HCT116 (cell line): ENCODE measurements around the gene TAL2. TPM values are rescaled to one million over a fixed set of nuclear protein-coding genes. Genes with fewer than 3 reads are reported as not detected.

ENCODE experiments used
- ATAC-seq: fragments of 200-7000 bp; cut with Tn5 transposase; 2 replicates; pipeline ENCODE4 v1.9.1; 2020; ENCODE audit warnings: mild to moderate bottlenecking, moderate library complexity
- BruUV-seq: library from RNA; stranded (reverse); fragments of 400-500 nt; replicated peaks from 2 replicates; lab custom pipeline; 2021; lab: Mats Ljungman, UMichigan
- CTCF ChIA-PET: fragments of 300-600 bp; sonication (Branson Sonifier 250); formaldehyde crosslinking; loops from one replicate; lab custom pipeline; 2021; ENCODE audit warnings: antibody characterized with exemption; lab: Charles Lee
- POLR2A ChIA-PET: fragments of 300-600, 350-600 bp; sonication (Branson Sonifier 250); formaldehyde crosslinking; loops from one replicate; lab custom pipeline; 2021; ENCODE audit warnings: antibody characterized with exemption; lab: Charles Lee
- RAD21 ChIA-PET, 2 experiments: fragments of 300-600 bp; sonication (Branson Sonifier 250); formaldehyde crosslinking; loops; one replicate each; lab custom pipeline; 2023; ENCODE audit warnings: low total read pairs in 2 of 2; ENCODE audit not compliant: uncharacterized antibody in 2 of 2, unreplicated experiment in 2 of 2, low non-redundant PET in 1 of 2; lab: Charles Lee
- DNase-seq: peaks from one replicate; pipeline ENCODE4 v3.0.0-alpha.2; 2010; ENCODE audit warnings: low read depth, low spot score
- H2AFZ ChIP-seq: fragments of 200-600 bp; shearing (Covaris generic), sonication (generic); 2 replicates; pipeline ENCODE4 v1.6.1; 2017; ENCODE audit warnings: low read depth, mixed run types, mixed read lengths, antibody characterized with exemption, low read length; ENCODE audit not compliant: poor library complexity, severe bottlenecking
- H3K27ac ChIP-seq: 2 replicates; pipeline ENCODE4 v1.5.1; 2012; ENCODE audit warnings: low read depth, low read length
- H3K27me3 ChIP-seq: fragments of 200-600 bp; sonication (generic); 2 replicates; pipeline ENCODE4 v1.6.1; 2016; ENCODE audit warnings: mixed run types, low read length, mixed read lengths; ENCODE audit not compliant: insufficient read depth
- H3K36me3 ChIP-seq, 2 experiments: fragments of 200-500 bp in 1 of 2; fragments of 200-600 bp in 1 of 2; sonication (Bioruptor generic) in 1 of 2; sonication (generic) in 1 of 2; 2 replicates each; pipeline versions ENCODE4 v1.5.1 to v1.6.1; 2014 to 2016; ENCODE audit warnings: low read length in 2 of 2, inconsistent platforms in 1 of 2, mixed read lengths in 1 of 2, mixed run types in 1 of 2; ENCODE audit not compliant: insufficient read depth in 2 of 2, control insufficient read depth in 1 of 2
- H3K4me1 ChIP-seq, 2 experiments: fragments of 200-600 bp in 1 of 2; sonication (generic) in 1 of 2; 2 replicates each; pipeline versions ENCODE4 v1.5.1 to v1.6.1; 2012 to 2017; ENCODE audit warnings: low read length in 2 of 2, inconsistent platforms in 1 of 2, mild to moderate bottlenecking in 1 of 2, mixed read lengths in 1 of 2, mixed run types in 1 of 2, moderate library complexity in 1 of 2; ENCODE audit not compliant: insufficient read depth in 2 of 2, control insufficient read depth in 1 of 2
- H3K4me2 ChIP-seq: fragments of 200-600 bp; sonication (generic); 2 replicates; pipeline ENCODE4 v1.6.1; 2017; ENCODE audit warnings: mixed run types, low read length, mixed read lengths
- H3K4me3 ChIP-seq, 2 experiments: fragments of 200-600 bp in 1 of 2; sonication (generic) in 1 of 2; replicated peaks in 1 of 2; 2 replicates each; pipeline ENCODE4 v1.5.1; 2011 to 2016; ENCODE audit warnings: low read length in 2 of 2, control low read depth in 1 of 2, low read depth in 1 of 2, mild to moderate bottlenecking in 1 of 2, mixed read lengths in 1 of 2, mixed run types in 1 of 2
- H3K79me2 ChIP-seq: fragments of 200-600 bp; sonication (generic); 2 replicates; pipeline ENCODE4 v1.6.1; 2017; ENCODE audit warnings: mild to moderate bottlenecking, mixed run types, low read length, moderate library complexity, mixed read lengths; ENCODE audit not compliant: insufficient read depth
- H3K9ac ChIP-seq: fragments of 200-600 bp; sonication (generic); 2 replicates; pipeline ENCODE4 v1.6.1; 2016; ENCODE audit warnings: low read length, mixed read lengths
- H3K9me2 ChIP-seq: fragments of 200-600 bp; sonication (generic), shearing (Covaris generic); 2 replicates; pipeline ENCODE4 v1.6.1; 2017; ENCODE audit warnings: mixed run types, mild to moderate bottlenecking, moderate library complexity; ENCODE audit not compliant: insufficient read depth
- H3K9me3 ChIP-seq, 2 experiments: fragments of 200-500 bp in 1 of 2; fragments of 200-600 bp in 1 of 2; sonication (Bioruptor generic) in 1 of 2; sonication (generic) in 1 of 2; 2 replicates each; pipeline ENCODE4 v1.6.1; 2014 to 2017; ENCODE audit warnings: low read length in 2 of 2, mixed read lengths in 2 of 2, inconsistent platforms in 1 of 2, low read depth in 1 of 2, mild to moderate bottlenecking in 1 of 2, mixed run types in 1 of 2, moderate library complexity in 1 of 2; ENCODE audit not compliant: control insufficient read depth in 1 of 2, insufficient read depth in 1 of 2
- H4K20me1 ChIP-seq: fragments of 200-600 bp; sonication (generic), shearing (Covaris generic); 2 replicates; pipeline ENCODE4 v1.6.1; 2017; ENCODE audit warnings: mixed run types, mild to moderate bottlenecking, moderate library complexity; ENCODE audit not compliant: insufficient read depth
- ATF3 ChIP-seq: IDR thresholded peaks from 2 replicates; pipeline ENCODE4 v1.6.1; 2012
- EGR1 ChIP-seq: IDR thresholded peaks from 2 replicates; pipeline ENCODE4 v1.6.1; 2012; ENCODE audit warnings: low read depth
- ELF1 ChIP-seq: IDR thresholded peaks from 2 replicates; pipeline ENCODE4 v1.6.1; 2012; ENCODE audit warnings: low read depth, borderline replicate concordance
- EZH2 ChIP-seq: fragments of 200-600 bp; sonication (generic); IDR thresholded peaks from 2 replicates; pipeline ENCODE4 v1.6.1; 2017; ENCODE audit warnings: antibody characterized with exemption, mixed run types
- EZH2phosphoT487 ChIP-seq: fragments of 200-600 bp; IDR thresholded peaks from 2 replicates; pipeline ENCODE4 v1.6.1; 2018; ENCODE audit warnings: antibody characterized with exemption, borderline replicate concordance
- FOSL1 ChIP-seq: IDR thresholded peaks from 2 replicates; pipeline ENCODE4 v1.6.1; 2012; ENCODE audit warnings: low read depth
- JUND ChIP-seq: IDR thresholded peaks from 2 replicates; pipeline ENCODE4 v1.6.1; 2012
- MAX ChIP-seq: IDR thresholded peaks from 2 replicates; pipeline ENCODE4 v1.6.1; 2012
- POLR2AphosphoS5 ChIP-seq: IDR thresholded peaks from 2 replicates; pipeline ENCODE4 v1.6.1; 2011; ENCODE audit warnings: mild to moderate bottlenecking, low read depth, low read length, moderate library complexity
- RAD21 ChIP-seq: IDR thresholded peaks from 2 replicates; pipeline ENCODE4 v1.6.1; 2012; ENCODE audit warnings: low read depth, mild to moderate bottlenecking
- REST ChIP-seq: IDR thresholded peaks from 2 replicates; pipeline ENCODE4 v1.6.1; 2012; ENCODE audit warnings: low read depth
- SIN3A ChIP-seq: IDR thresholded peaks from 2 replicates; pipeline ENCODE4 v1.6.1; 2012; ENCODE audit warnings: low read depth
- SP1 ChIP-seq: IDR thresholded peaks from 2 replicates; pipeline ENCODE4 v1.6.1; 2012; ENCODE audit warnings: low read depth
- SRF ChIP-seq: IDR thresholded peaks from 2 replicates; pipeline ENCODE4 v1.6.1; 2012; ENCODE audit warnings: low read depth
- TCF7L2 ChIP-seq: IDR thresholded peaks from 2 replicates; pipeline ENCODE4 v1.7.0; 2011; ENCODE audit warnings: borderline replicate concordance, inconsistent platforms; ENCODE audit not compliant: insufficient read depth, insufficient read length; ENCODE audit errors: extremely low read depth
- YY1 ChIP-seq: IDR thresholded peaks from 2 replicates; pipeline ENCODE4 v1.6.1; 2011; ENCODE audit warnings: low read length, low read depth, moderate library complexity, mild to moderate bottlenecking; ENCODE audit not compliant: insufficient replicate concordance; ENCODE audit errors: extremely low read depth
- ZFX ChIP-seq: fragments of 450-650 bp; IDR thresholded peaks from 2 replicates; pipeline ENCODE4 v1.6.1; 2017
- ZNF274 ChIP-seq: fragments of 200-500 bp; sonication (Bioruptor generic); IDR thresholded peaks from 2 replicates; pipeline ENCODE4 v1.6.1; 2014; ENCODE audit warnings: mild to moderate bottlenecking, low read depth, low read length, inconsistent platforms
- intact Hi-C: fragments of 100-400 bp; cut with micrococcal nuclease; formaldehyde crosslinking; loops from 2 replicates; pipeline ENCODE4 v1.10.0; 2022
- total RNA-seq: library from RNA; stranded (reverse); gene quantifications from one replicate; pipeline ENCODE4 v1.2.1, GENCODE V29; 2021; ENCODE audit not compliant: unreplicated experiment

TAL2 gene
- total RNA-seq, 1 experiment from 2014 or later: not detected

- Histone ChIP-seq H3K4me3 (no peak overlapping the region), H3K4me1 (0 out of 4 replicates have a peak, but pooled peaks cover 0 to 3% of the 10 kb centered on the region in 2 experiments), H3K36me3 (no peaks in the 10 kb centered on the region), H3K9me3 (no peaks in the 10 kb centered on the region), H2AFZ (no peak overlapping the region), H4K20me1 (no peaks in the 10 kb centered on the region), H3K27me3 (no peaks in the 10 kb centered on the region), H3K9me2 (no peaks in the 10 kb centered on the region; the same call in 1 of the 2 replicates), H3K9ac (no peak overlapping the region), H3K27ac (no peak overlapping the region), H3K79me2 (no peaks in the 10 kb centered on the region), H3K4me2 (no peak overlapping the region)
- ChIA-PET CTCF (no interaction called here), RAD21 (no interaction called here), POLR2A (no interaction called here)
- no peak for ATAC-seq
- no TSS peak for BruUV-seq
- no peak for TF ChIP-seq ZFX
- no peak for TF ChIP-seq EGR1
- no peak for TF ChIP-seq SIN3A
- TF ChIP-seq TCF7L2: no peak
- no peak for TF ChIP-seq EZH2phosphoT487
- TF ChIP-seq SRF: no peak
- TF ChIP-seq ATF3: no peak
- TF ChIP-seq ELF1: no peak
- TF ChIP-seq JUND: no peak
- TF ChIP-seq EZH2: no peak
- TF ChIP-seq MAX: no peak
- TF ChIP-seq ZNF274: no peak
- TF ChIP-seq RAD21: no peak
- TF ChIP-seq SP1: no peak
- TF ChIP-seq REST: no peak
- no peak for TF ChIP-seq YY1
- no peak for TF ChIP-seq POLR2AphosphoS5
- no peak for TF ChIP-seq FOSL1
- intact Hi-C loops: no loop called here
- DNase-seq: no peak
Observed at GRCh38 chr9:105683688-105684275, 21.5 kb downstream of the TAL2 start.
